Body of pancreas (tissue), 4 donors: ENCODE results near the gene ZBED1. TPM values are rescaled to one million over a fixed set of nuclear protein-coding genes. Genes with fewer than 3 reads are reported as not detected.

Experiments
- ATAC-seq: fragments of 150-250 bp; one replicate; pipeline ENCODE4 v1.9.1; 2016
- DNase-seq, 4 donors: peaks; one replicate each; pipeline ENCODE4 v3.0.0-alpha.2; 2019
- H3K27ac ChIP-seq, 4 donors: fragments of 200-600 bp; sonication (generic); 1 replicate in 3 of 4; 2 replicates in 1 of 4; pipeline versions ENCODE4 v1.5.1 to v1.6.1; 2016 to 2019; ENCODE audit warnings: mild to moderate bottlenecking in 1 of 4, mixed read lengths in 1 of 4, moderate library complexity in 1 of 4
- H3K27me3 ChIP-seq, 2 donors: fragments of 200-600 bp; sonication (generic); one replicate each; pipeline ENCODE4 v1.6.0; 2016; ENCODE audit warnings: mild to moderate bottlenecking in 1 of 2
- H3K36me3 ChIP-seq, 2 donors: fragments of 200-600 bp; sonication (generic); replicated peaks in 1 of 2; 2 replicates each; pipeline ENCODE4 v1.5.1; 2016; ENCODE audit warnings: low read depth in 2 of 2; ENCODE audit not compliant: insufficient read depth in 1 of 2
- H3K4me1 ChIP-seq: fragments of 200-600 bp; sonication (generic); one replicate; pipeline ENCODE4 v1.6.0; 2016
- H3K4me3 ChIP-seq, 2 donors: fragments of 200-600 bp; sonication (generic); 1 replicate in 1 of 2; 2 replicates in 1 of 2; pipeline ENCODE4 v1.5.1; 2016 to 2019
- H3K9me3 ChIP-seq, 3 donors: fragments of 200-600 bp; sonication (generic); 1 replicate in 2 of 3; 2 replicates in 1 of 3; pipeline ENCODE4 v1.5.1; 2016
- POLR2A ChIP-seq, 3 donors: fragments of 450-650 bp; IDR thresholded peaks; one replicate each; pipeline ENCODE4 v1.6.1; 2016; ENCODE audit warnings: antibody characterized with exemption in 3 of 3, mild to moderate bottlenecking in 2 of 3
- WGBS, 2 donors: methylation state at CpG; one replicate each; pipeline ENCODE4 v1.1.5; 2017; 5-methylcytosine and 5-hydroxymethylcytosine counted together
- intact Hi-C: fragments of 100-400 bp; cut with DNase I; formaldehyde crosslinking; loops from one replicate; pipeline ENCODE4 v1.15.1; 2023
- total RNA-seq, 2 donors: library from RNA; depleted of rRNA; stranded (reverse); fragments of >200 nt; gene quantifications; one replicate each; pipeline ENCODE4 v1.1.0, GENCODE V29; 2016
- TF ChIP-seq, protein P1 (sequence below), 7 experiments: fragments of 450-650 bp in 4 of 7; fragments of 200-600 bp in 3 of 7; sonication (generic) in 3 of 7; IDR thresholded peaks; one replicate each; pipeline ENCODE4 v1.5.1; 2016 to 2019; ENCODE audit warnings: antibody characterized with exemption in 7 of 7

ZBED1 gene
- total RNA-seq, 2 donors from 2014 or later, result 35.5 to 39.2 TPM

DNA sequence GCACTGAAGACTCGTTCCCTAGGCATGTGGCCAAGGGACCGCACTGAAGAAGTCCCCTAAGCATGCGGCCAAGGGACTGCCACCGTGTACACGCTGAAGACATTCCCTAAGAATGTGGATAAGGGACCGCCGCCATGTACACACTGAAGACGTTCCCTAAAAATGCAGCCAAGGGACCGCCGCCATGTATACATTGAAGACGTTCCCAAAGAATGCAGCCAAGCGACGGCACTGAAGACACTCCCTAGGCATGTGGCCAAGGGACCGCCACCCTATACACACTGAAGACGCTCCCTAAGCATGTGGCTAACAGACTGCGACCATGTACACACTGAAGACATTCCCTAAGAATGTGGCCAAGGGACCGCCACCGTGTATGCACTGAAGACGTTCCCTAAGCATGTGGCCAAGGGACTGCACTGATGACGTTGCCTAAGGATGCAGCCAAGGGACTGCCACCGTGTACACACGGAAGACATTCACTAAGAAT is 31.5 kb downstream of the ZBED1 start:
- Histone ChIP-seq H3K4me1 (peaks cover 22% of the 10 kb centered on the region), H3K27me3 (no peaks in the 10 kb centered on the region), H3K36me3 (no peaks in the 10 kb centered on the region), H3K27ac (no peak overlapping the region), H3K9me3 (no peaks in the 10 kb centered on the region), H3K4me3 (no peak overlapping the region)
- WGBS, 2 donors, result 90 to 94% methylated on average over 17 to 22 of the region's 22 CpGs
- TF ChIP-seq POLR2A (IDR thresholded peaks at IDR 0.05), result no peak
- TF ChIP-seq, protein P1, sequence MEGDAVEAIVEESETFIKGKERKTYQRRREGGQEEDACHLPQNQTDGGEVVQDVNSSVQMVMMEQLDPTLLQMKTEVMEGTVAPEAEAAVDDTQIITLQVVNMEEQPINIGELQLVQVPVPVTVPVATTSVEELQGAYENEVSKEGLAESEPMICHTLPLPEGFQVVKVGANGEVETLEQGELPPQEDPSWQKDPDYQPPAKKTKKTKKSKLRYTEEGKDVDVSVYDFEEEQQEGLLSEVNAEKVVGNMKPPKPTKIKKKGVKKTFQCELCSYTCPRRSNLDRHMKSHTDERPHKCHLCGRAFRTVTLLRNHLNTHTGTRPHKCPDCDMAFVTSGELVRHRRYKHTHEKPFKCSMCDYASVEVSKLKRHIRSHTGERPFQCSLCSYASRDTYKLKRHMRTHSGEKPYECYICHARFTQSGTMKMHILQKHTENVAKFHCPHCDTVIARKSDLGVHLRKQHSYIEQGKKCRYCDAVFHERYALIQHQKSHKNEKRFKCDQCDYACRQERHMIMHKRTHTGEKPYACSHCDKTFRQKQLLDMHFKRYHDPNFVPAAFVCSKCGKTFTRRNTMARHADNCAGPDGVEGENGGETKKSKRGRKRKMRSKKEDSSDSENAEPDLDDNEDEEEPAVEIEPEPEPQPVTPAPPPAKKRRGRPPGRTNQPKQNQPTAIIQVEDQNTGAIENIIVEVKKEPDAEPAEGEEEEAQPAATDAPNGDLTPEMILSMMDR (IDR thresholded peaks at IDR 0.05), result no peak
- intact Hi-C loops, result no loop called here
- DNase-seq (no peak), ATAC-seq (no peak)

DNA sequence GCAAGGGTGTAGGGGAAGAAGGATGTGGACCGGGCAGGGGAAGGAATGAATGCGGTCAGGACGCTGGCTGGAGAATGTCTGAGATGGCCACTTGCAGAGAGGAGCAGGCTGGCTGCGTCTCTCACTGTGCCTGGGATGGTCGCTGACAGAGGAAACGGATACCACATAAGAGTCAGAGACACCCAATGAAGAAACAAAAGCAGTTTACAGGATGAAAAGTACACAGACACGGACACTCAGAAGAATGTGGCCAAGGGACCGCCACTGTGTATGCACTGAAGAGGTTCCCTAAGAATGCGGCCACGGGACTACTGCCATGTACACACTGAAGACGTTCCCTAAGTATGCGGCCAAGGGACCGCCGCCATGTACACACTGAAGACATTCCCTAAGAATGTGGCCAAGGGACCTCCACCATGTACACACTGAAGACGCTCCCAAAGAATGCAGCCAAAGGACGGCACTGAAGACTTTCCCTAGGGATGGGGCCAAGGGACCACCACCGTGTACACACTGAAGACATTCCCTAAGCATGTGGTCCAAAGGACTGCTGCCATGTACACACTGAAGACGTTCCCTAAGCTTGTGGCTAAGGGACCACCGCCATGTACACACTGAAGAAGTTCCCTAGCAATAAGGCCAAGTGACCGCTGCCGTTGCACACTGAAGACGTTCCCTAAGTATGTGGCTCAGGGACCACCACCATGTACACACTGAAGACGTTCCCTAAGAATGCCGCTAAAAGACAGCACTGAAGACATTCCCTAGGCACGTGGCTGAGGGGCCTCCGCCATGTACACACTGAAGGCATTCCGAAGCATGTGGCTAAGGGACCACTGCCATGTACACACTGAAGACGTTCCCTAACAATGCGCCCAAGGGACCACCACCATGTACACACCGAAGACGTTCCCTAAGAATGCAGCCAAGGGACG is 32.2 kb downstream of the ZBED1 start:
- no peaks in the 10 kb centered on the region for H3K9me3 ChIP-seq
- WGBS, 2 donors, result 85 to 90% methylated on average over 26 to 32 of the region's 32 CpGs
- ATAC-seq (no peak), DNase-seq (no peak)
- no peaks in the 10 kb centered on the region for H3K36me3 ChIP-seq
- H3K4me1 ChIP-seq, result peaks cover 15% of the 10 kb centered on the region
- H3K27ac ChIP-seq, result no peak overlapping the region
- H3K27me3 ChIP-seq, result no peaks in the 10 kb centered on the region
- H3K4me3 ChIP-seq, result no peak overlapping the region
- no peak for TF ChIP-seq POLR2A (IDR thresholded peaks at IDR 0.05)
- TF ChIP-seq, protein P1 (IDR thresholded peaks at IDR 0.05), result no peak
- intact Hi-C loops, result no loop called here

DNA sequence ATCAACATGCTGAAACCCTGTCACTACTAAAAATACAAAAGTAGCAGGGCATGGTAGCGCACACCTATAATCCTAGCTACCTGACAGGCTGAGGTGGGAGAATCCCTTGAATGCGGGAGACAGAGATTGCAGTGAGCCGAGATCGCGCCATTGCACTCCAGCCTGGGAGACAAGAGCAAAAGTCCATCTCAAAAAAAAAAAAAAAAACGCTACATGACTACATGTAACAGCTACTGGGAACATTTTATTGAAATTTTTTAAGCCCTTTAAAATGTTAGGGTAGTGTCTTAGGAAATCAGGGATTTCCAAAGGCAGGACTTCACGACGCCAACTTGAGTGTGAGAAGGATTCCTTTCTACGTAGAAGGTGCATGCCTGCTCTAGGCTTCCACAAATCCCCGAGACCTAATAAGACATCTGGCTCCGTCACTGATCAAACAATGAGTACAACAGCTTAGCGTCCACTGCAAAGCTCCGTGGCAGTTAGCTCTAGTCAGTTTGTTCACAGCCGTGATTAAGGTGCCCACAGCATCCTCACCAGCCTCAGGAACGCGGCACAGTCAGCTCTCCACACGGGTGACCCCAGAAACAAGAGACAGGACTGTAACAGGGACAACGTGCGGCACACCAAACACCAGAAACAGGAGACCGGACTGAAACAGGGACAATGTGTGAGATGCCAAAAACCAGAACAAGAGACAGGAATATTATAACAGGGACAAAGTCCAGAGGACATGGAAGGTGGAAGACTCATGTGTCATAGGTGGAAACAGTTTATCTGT is 33.7 kb downstream of the ZBED1 start:
- intact Hi-C loops, result no loop called here
- Histone ChIP-seq H3K36me3 (no peaks in the 10 kb centered on the region), H3K27me3 (no peaks in the 10 kb centered on the region), H3K4me1 (peaks cover 5% of the 10 kb centered on the region), H3K9me3 (no peaks in the 10 kb centered on the region), H3K4me3 (no peak overlapping the region), H3K27ac (no peak overlapping the region)
- DNase-seq (no peak), ATAC-seq (no peak)
- 67 to 71% methylated on average over 20 of the region's 20 CpGs for WGBS, 2 donors
- TF ChIP-seq, protein P1 (IDR thresholded peaks at IDR 0.05), result no peak
- TF ChIP-seq POLR2A (IDR thresholded peaks at IDR 0.05), result no peak

DNA sequence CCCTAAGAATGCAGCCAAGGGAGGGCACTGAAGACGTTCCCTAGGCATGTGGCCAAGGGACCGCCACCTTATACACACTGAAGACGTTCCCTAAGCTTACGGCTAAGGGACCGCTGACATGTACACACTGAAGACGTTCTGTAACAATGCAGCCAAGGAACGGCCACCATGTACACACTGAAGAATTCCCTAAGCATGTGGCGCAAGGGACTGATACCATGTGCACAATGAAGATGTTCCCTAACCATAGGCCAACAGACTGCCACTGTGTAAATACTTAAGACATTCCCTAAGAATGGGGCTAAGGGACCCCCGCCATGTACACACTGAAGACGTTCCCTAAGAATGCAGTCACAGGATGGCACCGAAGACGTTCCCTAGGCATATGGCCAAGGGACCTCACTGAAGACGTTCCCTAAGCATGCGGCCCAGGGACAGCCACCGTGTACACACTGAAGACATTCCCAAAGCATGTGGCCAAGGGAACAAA is 36.1 kb downstream of the ZBED1 start:
- Histone ChIP-seq H3K4me1 (peaks cover 18% of the 10 kb centered on the region), H3K4me3 (no peak overlapping the region), H3K9me3 (no peaks in the 10 kb centered on the region), H3K27ac (no peak overlapping the region), H3K27me3 (no peaks in the 10 kb centered on the region), H3K36me3 (no peaks in the 10 kb centered on the region)
- 77 to 93% methylated on average over 7 to 15 of the region's 15 CpGs for WGBS, 2 donors
- ATAC-seq (no peak), DNase-seq (no peak)
- TF ChIP-seq, protein P1 (IDR thresholded peaks at IDR 0.05), result no peak
- no peak for TF ChIP-seq POLR2A (IDR thresholded peaks at IDR 0.05)
- intact Hi-C loops, result no loop called here
